Thoracic aorta (tissue), 2 donors: ENCODE data around the gene TRAPPC4. TPM values are rescaled to one million over a fixed set of nuclear protein-coding genes. Genes with fewer than 3 reads are reported as not detected.

ENCODE experiments used
- ATAC-seq: fragments of 150-250 bp; one replicate; pipeline ENCODE4 v1.8.0; 2017; ENCODE audit warnings: low read depth; ENCODE audit not compliant: insufficient number of reproducible peaks, low FRiP score
- DNase-seq: peaks from one replicate; pipeline ENCODE4 v3.0.0-alpha.2; 2020; ENCODE audit warnings: low spot score
- H3K27ac ChIP-seq, 2 donors: fragments of 200-600 bp; sonication (generic); 1 replicate in 1 of 2; 2 replicates in 1 of 2; pipeline ENCODE4 v1.5.1; 2016; ENCODE audit warnings: mild to moderate bottlenecking in 2 of 2, moderate library complexity in 2 of 2
- H3K27me3 ChIP-seq: fragments of 200-600 bp; sonication (generic); replicated peaks from 2 replicates; pipeline ENCODE4 v1.6.0; 2016; ENCODE audit warnings: mild to moderate bottlenecking; ENCODE audit not compliant: insufficient read depth
- H3K36me3 ChIP-seq: fragments of 200-600 bp; sonication (generic); one replicate; pipeline ENCODE4 v1.5.1; 2016
- H3K4me1 ChIP-seq, 2 donors: fragments of 200-600 bp; sonication (generic); 1 replicate in 1 of 2; 2 replicates in 1 of 2; pipeline versions ENCODE4 v1.5.1 to v1.6.0; 2016; ENCODE audit warnings: low read depth in 2 of 2, mild to moderate bottlenecking in 1 of 2; ENCODE audit not compliant: control insufficient read depth in 1 of 2
- H3K4me3 ChIP-seq: fragments of 200-600 bp; sonication (generic); 2 replicates; pipeline ENCODE4 v1.5.1; 2016; ENCODE audit warnings: mild to moderate bottlenecking
- H3K9me3 ChIP-seq: fragments of 200-600 bp; sonication (generic); 2 replicates; pipeline ENCODE4 v1.5.1; 2016
- CTCF ChIP-seq: fragments of 200-600 bp; sonication (generic); IDR thresholded peaks from one replicate; pipeline ENCODE4 v1.5.1; 2019; ENCODE audit warnings: antibody characterized with exemption
- total RNA-seq, 2 donors: library from RNA; depleted of rRNA; stranded (reverse); fragments of >200 nt; gene quantifications; one replicate each; pipeline versions ENCODE4 v1.1.0 to v1.2.3, GENCODE V29; 2016

Gene TRAPPC4
- total RNA-seq, 2 donors from 2014 or later: 58.2 to 63.0 TPM

- peaks cover 52% of the 10 kb centered on the region for H3K36me3 ChIP-seq
Observed at GRCh38 chr11:119006656-119007055, 11.9 kb upstream of the TRAPPC4 start.

GRCh38 chr11:119011476-119012053 is 7.0 kb upstream of the TRAPPC4 start:
- H3K9me3 ChIP-seq: no peaks in the 10 kb centered on the region
- H3K27me3 ChIP-seq: no peaks in the 10 kb centered on the region
- ATAC-seq (no peak), DNase-seq (no peak)
- H3K36me3 ChIP-seq: peaks cover 68% of the 10 kb centered on the region
- no peak overlapping the region for H3K4me3 ChIP-seq
- H3K4me1 ChIP-seq: peaks cover 5 to 13% of the 10 kb centered on the region in 2 donors
- TF ChIP-seq CTCF: no peak
- no peak overlapping the region for H3K27ac ChIP-seq

More at GRCh38 chr11:119006656-119007055, 11.9 kb upstream of the TRAPPC4 start:
- no peaks in the 10 kb centered on the region for H3K4me1 ChIP-seq
- no peak for TF ChIP-seq CTCF
- no peaks in the 10 kb centered on the region for H3K9me3 ChIP-seq
- H3K4me3 ChIP-seq: no peak overlapping the region
- DNase-seq: no peak
- H3K27ac ChIP-seq: no peak overlapping the region
- H3K27me3 ChIP-seq: no peaks in the 10 kb centered on the region
- no peak for ATAC-seq

GRCh38 chr11:119012629-119013170 is 5.9 kb upstream of the TRAPPC4 start:
- Histone ChIP-seq H3K9me3 (no peaks in the 10 kb centered on the region), H3K36me3 (peaks cover 57% of the 10 kb centered on the region), H3K27ac (no peak overlapping the region), H3K27me3 (no peaks in the 10 kb centered on the region), H3K4me1 (peaks cover 11 to 23% of the 10 kb centered on the region in 2 donors), H3K4me3 (no peak overlapping the region)
- ATAC-seq: no peak
- no peak for TF ChIP-seq CTCF
- DNase-seq: no peak

GRCh38 chr11:119014209-119014924 is 4.2 kb upstream of the TRAPPC4 start:
- Histone ChIP-seq H3K27me3 (no peaks in the 10 kb centered on the region), H3K4me3 (no peak overlapping the region), H3K4me1 (peaks cover 11 to 24% of the 10 kb centered on the region in 2 donors), H3K36me3 (peaks cover 44% of the 10 kb centered on the region), H3K27ac (no peak overlapping the region), H3K9me3 (no peaks in the 10 kb centered on the region)
- DNase-seq (no peak), ATAC-seq (no peak)
- no peak for TF ChIP-seq CTCF

GRCh38 chr11:119015054-119015611 is 3.4 kb upstream of the TRAPPC4 start:
- Histone ChIP-seq H3K9me3 (no peaks in the 10 kb centered on the region), H3K4me3 (no peak overlapping the region), H3K27me3 (no peaks in the 10 kb centered on the region), H3K27ac (no peak overlapping the region), H3K36me3 (peaks cover 38% of the 10 kb centered on the region), H3K4me1 (peaks cover 15 to 32% of the 10 kb centered on the region in 2 donors)
- TF ChIP-seq CTCF: no peak
- ATAC-seq (no peak), DNase-seq (no peak)
